Fibroblast of the aortic adventitia (primary cell): ENCODE data around the gene PADI1. TPM values are rescaled to one million over a fixed set of nuclear protein-coding genes. Genes with fewer than 3 reads are reported as not detected.
A peak's percentile ranks its signal among the peaks of the same experiment; 100 is the strongest.

Experiments used
- DNase-seq: peaks from one replicate; pipeline ENCODE4 v3.0.0-alpha.2; 2010; ENCODE audit warnings: low read depth
- H3K4me3 ChIP-seq: 2 replicates; pipeline ENCODE4 v1.5.1; 2011; ENCODE audit warnings: low read depth, mild to moderate bottlenecking, control low read depth, low read length, moderate library complexity
- total RNA-seq: library from RNA; depleted of rRNA; stranded (reverse); fragments of >200 nt; gene quantifications from 2 replicates; pipeline ENCODE4 v1.2.3, GENCODE V29; 2012; ENCODE audit warnings: low replicate concordance
- TF ChIP-seq, protein P1 (sequence below): IDR thresholded peaks from 2 replicates; pipeline ENCODE4 v1.5.1; 2011; ENCODE audit warnings: mild to moderate bottlenecking, low read length, control low read depth, inconsistent platforms; ENCODE audit not compliant: insufficient read depth

PADI1 gene
- total RNA-seq, 1 donor: 0.09 TPM

- no peak overlapping the region for H3K4me3 ChIP-seq
- TF ChIP-seq, protein P1, sequence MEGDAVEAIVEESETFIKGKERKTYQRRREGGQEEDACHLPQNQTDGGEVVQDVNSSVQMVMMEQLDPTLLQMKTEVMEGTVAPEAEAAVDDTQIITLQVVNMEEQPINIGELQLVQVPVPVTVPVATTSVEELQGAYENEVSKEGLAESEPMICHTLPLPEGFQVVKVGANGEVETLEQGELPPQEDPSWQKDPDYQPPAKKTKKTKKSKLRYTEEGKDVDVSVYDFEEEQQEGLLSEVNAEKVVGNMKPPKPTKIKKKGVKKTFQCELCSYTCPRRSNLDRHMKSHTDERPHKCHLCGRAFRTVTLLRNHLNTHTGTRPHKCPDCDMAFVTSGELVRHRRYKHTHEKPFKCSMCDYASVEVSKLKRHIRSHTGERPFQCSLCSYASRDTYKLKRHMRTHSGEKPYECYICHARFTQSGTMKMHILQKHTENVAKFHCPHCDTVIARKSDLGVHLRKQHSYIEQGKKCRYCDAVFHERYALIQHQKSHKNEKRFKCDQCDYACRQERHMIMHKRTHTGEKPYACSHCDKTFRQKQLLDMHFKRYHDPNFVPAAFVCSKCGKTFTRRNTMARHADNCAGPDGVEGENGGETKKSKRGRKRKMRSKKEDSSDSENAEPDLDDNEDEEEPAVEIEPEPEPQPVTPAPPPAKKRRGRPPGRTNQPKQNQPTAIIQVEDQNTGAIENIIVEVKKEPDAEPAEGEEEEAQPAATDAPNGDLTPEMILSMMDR: no peak
- DNase-seq: peak; percentile 61
Measured at GRCh38 chr1:17276568-17276967, 71.6 kb downstream of the PADI1 start.

DNA sequence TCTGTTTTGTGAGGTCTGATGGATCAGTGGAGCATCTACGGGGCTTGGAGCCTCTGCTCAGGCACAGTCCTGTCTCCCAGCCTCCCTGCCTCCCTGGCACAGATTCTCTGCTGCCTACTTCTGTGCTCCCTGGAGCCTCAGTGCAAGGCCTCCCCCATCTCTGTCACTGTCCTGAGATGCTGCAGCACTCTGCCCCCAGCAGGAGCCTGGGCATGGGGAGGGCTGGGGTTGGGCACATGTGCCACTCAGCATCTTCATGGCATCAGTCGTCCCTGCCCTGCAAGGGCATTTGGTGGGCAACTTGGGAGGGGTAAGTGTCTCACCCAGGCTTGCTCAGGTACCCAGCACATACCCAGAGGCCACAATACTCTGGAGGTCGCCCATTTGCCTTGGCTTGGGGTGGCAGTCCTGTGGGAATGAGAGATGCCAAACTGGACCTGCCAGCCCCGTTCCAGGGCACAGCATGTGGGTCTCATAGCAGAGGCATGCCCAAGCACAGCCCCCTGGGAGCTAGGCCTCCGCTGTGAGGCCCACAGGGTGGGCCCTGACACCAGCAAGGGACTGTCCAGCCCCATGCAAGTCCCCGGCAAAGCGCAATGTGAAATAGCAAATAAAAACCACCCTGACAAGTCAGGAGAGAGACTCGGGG is 72.7 kb downstream of the PADI1 start:
- no peak overlapping the region for H3K4me3 ChIP-seq
- TF ChIP-seq, protein P1: no peak
- DNase-seq: no peak

DNA sequence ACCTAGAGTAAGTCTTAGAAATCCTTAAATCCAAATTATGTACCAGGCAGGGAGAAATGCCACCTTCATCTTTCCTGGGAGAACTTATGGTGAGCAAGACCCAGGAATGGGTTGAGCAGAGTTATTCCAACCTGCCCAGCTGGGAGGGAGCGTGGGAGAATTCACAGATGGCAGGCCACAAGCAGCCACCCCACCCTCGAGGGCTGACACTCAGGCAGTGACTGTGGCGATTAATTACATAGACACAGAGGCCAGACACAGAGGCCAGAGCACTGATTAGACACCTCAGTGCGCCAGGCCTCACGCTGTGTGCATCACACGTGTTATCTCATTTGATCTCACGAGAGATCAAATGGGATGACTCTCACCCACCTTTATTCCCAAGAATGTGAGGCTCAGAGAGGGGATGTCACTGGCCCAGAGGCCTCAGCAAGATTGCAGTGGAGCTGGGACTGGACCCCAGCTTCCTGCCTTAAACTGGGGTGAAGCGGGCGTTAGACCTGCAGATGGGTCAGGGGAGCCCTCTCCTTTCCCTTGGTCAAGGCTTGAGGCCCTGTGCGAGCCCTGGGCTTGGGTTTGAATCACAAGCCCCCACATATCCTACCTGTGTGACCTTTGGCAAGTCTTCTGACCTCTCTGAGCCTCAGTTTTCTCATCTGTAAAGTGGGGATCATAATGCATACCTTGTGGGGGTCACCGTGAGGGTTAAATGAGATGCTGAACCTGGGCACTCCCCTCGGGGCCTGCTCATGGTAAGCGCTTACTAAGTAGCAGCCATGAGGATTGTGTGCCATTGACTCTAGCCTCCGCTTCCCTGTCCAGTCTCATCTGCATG is 74.3 kb downstream of the PADI1 start:
- no peak overlapping the region for H3K4me3 ChIP-seq
- TF ChIP-seq, protein P1: no peak
- DNase-seq: no peak

DNA sequence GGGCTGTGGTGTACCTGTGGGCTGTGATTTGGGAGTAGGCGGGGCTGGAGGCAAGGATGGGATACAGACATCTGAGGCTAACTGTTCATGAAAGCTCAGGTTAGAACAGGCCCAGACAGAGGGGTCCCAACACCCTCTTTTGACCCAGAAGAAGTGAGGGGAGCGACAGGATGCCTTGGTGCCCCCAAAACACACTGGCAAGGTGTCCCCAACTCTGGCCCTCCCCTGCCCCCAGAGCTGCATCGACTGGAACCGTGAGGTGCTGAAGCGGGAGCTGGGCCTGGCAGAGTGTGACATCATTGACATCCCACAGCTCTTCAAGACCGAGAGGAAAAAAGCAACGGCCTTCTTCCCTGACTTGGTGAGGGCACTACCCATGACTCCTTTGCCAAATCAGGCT is 75.5 kb downstream of the PADI1 start:
- H3K4me3 ChIP-seq: no peak overlapping the region
- TF ChIP-seq, protein P1: no peak

GRCh38 chr1:17280894-17281293 is 76.0 kb downstream of the PADI1 start:
- H3K4me3 ChIP-seq: no peak overlapping the region
- no peak for DNase-seq
- TF ChIP-seq, protein P1: no peak

More for the DNA sequence above, 75.5 kb downstream of the PADI1 start:
- no peak for DNase-seq

GRCh38 chr1:17281775-17282181 is 76.8 kb downstream of the PADI1 start:
- no peak for DNase-seq

More at GRCh38 chr1:17281775-17282181, 76.8 kb downstream of the PADI1 start:
- no peak overlapping the region for H3K4me3 ChIP-seq
- TF ChIP-seq, protein P1: no peak
